ENCODE results near the gene CKAP2.
A peak's percentile ranks its signal among the peaks of the same experiment; 100 is the strongest.

The CKAP2 gene

GRCh38 chr13:52447354-52447753 is 7.9 kb upstream of the CKAP2 start:
- no peak for DNase-seq (ENCODE audit: low spot score)
- TF ChIP-seq CTCF (IDR thresholded peaks at IDR 0.05; ENCODE audit: extremely low read depth, missing control alignments) = no peak

GRCh38 chr13:52447815-52448552 is 7.3 kb upstream of the CKAP2 start:
- no peak for DNase-seq (ENCODE audit: low spot score)

GRCh38 chr13:52449331-52450011 is 5.8 kb upstream of the CKAP2 start:
- no peak for DNase-seq (ENCODE audit: low spot score)
- TF ChIP-seq CTCF (IDR thresholded peaks at IDR 0.05; ENCODE audit: extremely low read depth, missing control alignments) = no peak

More at GRCh38 chr13:52447815-52448552, 7.3 kb upstream of the CKAP2 start:
- no peak for TF ChIP-seq CTCF (IDR thresholded peaks at IDR 0.05; ENCODE audit: extremely low read depth, missing control alignments)

- TF ChIP-seq CTCF (IDR thresholded peaks at IDR 0.05; ENCODE audit: extremely low read depth, missing control alignments) = peak; percentile 96
- DNase-seq (ENCODE audit: low spot score) = peak; percentile 95
These were observed 5.1 kb upstream of the CKAP2 start, which contains the start of gene VPS36 for GRCh38 chr13:52450012-52450792. TSS of gene VPS36 (minus strand) at chr13:52450634. CDS start at chr13:52450594, 40 bp downstream.

- no peak for TF ChIP-seq CTCF (IDR thresholded peaks at IDR 0.05; ENCODE audit: extremely low read depth, missing control alignments)
- DNase-seq (ENCODE audit: low spot score) = no peak
These were observed 4.5 kb upstream of the CKAP2 start for GRCh38 chr13:52450793-52451116.

- no peak for DNase-seq (ENCODE audit: low spot score)
- TF ChIP-seq CTCF (IDR thresholded peaks at IDR 0.05; ENCODE audit: extremely low read depth, missing control alignments) = no peak
These were observed 4.0 kb upstream of the CKAP2 start for GRCh38 chr13:52451135-52451804.

Data from GM20000 (cell line).